Measurements from ENCODE around the gene LHX4. TPM values are rescaled to one million over a fixed set of nuclear protein-coding genes. Genes with fewer than 3 reads are reported as not detected.

Gene LHX4
- total RNA-seq, 2 experiments from 2014 or later, result not detected

GRCh38 chr1:180271272-180272255, 41.5 kb downstream of the LHX4 start:
- H3K4me3 Mint-ChIP-seq, result no peak overlapping the region
- H3K9me3 Mint-ChIP-seq, result no peaks in the 10 kb centered on the region
- DNase-seq, result no peak
- H3K27ac Mint-ChIP-seq, result no peak overlapping the region
- H3K27me3 Mint-ChIP-seq, result no peaks in the 10 kb centered on the region
- POLR2A ChIA-PET, result no interaction called here
- H3K36me3 Mint-ChIP-seq (ENCODE audit: low read depth), result peaks cover 4% of the 10 kb centered on the region
- CTCF ChIA-PET, result interaction anchor here (1.0 kb wide), 1 partner anchor 14 kb away, joined by 4 read pairs; no protein-coding TSS in a partner anchor
- no peaks in the 10 kb centered on the region for H3K4me1 Mint-ChIP-seq

GRCh38 chr1:180272395-180272794, 42.3 kb downstream of the LHX4 start:
- CTCF ChIA-PET, result no interaction called here
- H3K27ac Mint-ChIP-seq, result no peak overlapping the region
- H3K4me3 Mint-ChIP-seq, result no peak overlapping the region

GRCh38 chr1:180273066-180273465, 43.0 kb downstream of the LHX4 start:
- POLR2A ChIA-PET, result interaction anchor here (0.6 kb wide), 1 partner anchor 48 kb away, joined by 3 read pairs; no protein-coding TSS in a partner anchor
- DNase-seq, result no peak
- Mint-ChIP-seq H3K27ac (no peak overlapping the region), H3K4me1 (no peaks in the 10 kb centered on the region), H3K36me3 (ENCODE audit: low read depth) (peaks cover 6% of the 10 kb centered on the region), H3K9me3 (no peaks in the 10 kb centered on the region), H3K4me3 (no peak overlapping the region), H3K27me3 (no peaks in the 10 kb centered on the region)
- CTCF ChIA-PET, result interaction anchor here (1.6 kb wide), 1 partner anchor 13 kb away, joined by 3 read pairs; no protein-coding TSS in a partner anchor

More at GRCh38 chr1:180272395-180272794, 42.3 kb downstream of the LHX4 start:
- peaks cover 4% of the 10 kb centered on the region for H3K36me3 Mint-ChIP-seq (ENCODE audit: low read depth)
- H3K27me3 Mint-ChIP-seq, result no peaks in the 10 kb centered on the region
- POLR2A ChIA-PET, result no interaction called here
- H3K9me3 Mint-ChIP-seq, result no peaks in the 10 kb centered on the region
- no peaks in the 10 kb centered on the region for H3K4me1 Mint-ChIP-seq
- no peak for DNase-seq

GRCh38 chr1:180274221-180274620, 44.2 kb downstream of the LHX4 start:
- H3K27me3 Mint-ChIP-seq, result no peaks in the 10 kb centered on the region
- CTCF ChIA-PET, result interaction anchor here (1.6 kb wide), 1 partner anchor 14 kb away, joined by 3 read pairs; no protein-coding TSS in a partner anchor
- no peak overlapping the region for H3K4me3 Mint-ChIP-seq
- POLR2A ChIA-PET, result no interaction called here
- DNase-seq, result no peak
- H3K9me3 Mint-ChIP-seq, result no peaks in the 10 kb centered on the region
- H3K27ac Mint-ChIP-seq, result no peak overlapping the region
- H3K36me3 Mint-ChIP-seq (ENCODE audit: low read depth), result peaks cover 6% of the 10 kb centered on the region
- H3K4me1 Mint-ChIP-seq, result no peaks in the 10 kb centered on the region

GRCh38 chr1:180275726-180276125, 45.7 kb downstream of the LHX4 start:
- ChIA-PET POLR2A (no interaction called here), CTCF (no interaction called here)
- Mint-ChIP-seq H3K36me3 (ENCODE audit: low read depth) (peaks cover 6% of the 10 kb centered on the region), H3K4me1 (no peaks in the 10 kb centered on the region), H3K4me3 (no peak overlapping the region), H3K27me3 (no peaks in the 10 kb centered on the region), H3K27ac (no peak overlapping the region), H3K9me3 (no peaks in the 10 kb centered on the region)
- DNase-seq, result no peak

- ChIA-PET POLR2A (no interaction called here), CTCF (no interaction called here)
- Mint-ChIP-seq H3K4me3 (no peak overlapping the region), H3K27me3 (no peaks in the 10 kb centered on the region), H3K9me3 (no peaks in the 10 kb centered on the region), H3K4me1 (no peaks in the 10 kb centered on the region), H3K27ac (no peak overlapping the region), H3K36me3 (ENCODE audit: low read depth) (peaks cover 6% of the 10 kb centered on the region)
- DNase-seq, result no peak
These were observed 47.6 kb downstream of the LHX4 start for GRCh38 chr1:180277476-180278193.

- CTCF ChIA-PET, result interaction anchor here (2.0 kb wide), 1 partner anchor 25 kb away, joined by 4 read pairs; no protein-coding TSS in a partner anchor
- peaks cover 6% of the 10 kb centered on the region for H3K36me3 Mint-ChIP-seq (ENCODE audit: low read depth)
These were observed 48.1 kb downstream of the LHX4 start for GRCh38 chr1:180278194-180278515.

GRCh38 chr1:180278596-180279395, 48.7 kb downstream of the LHX4 start:
- POLR2A ChIA-PET, result no interaction called here
- H3K27me3 Mint-ChIP-seq, result no peaks in the 10 kb centered on the region
- no peaks in the 10 kb centered on the region for H3K4me1 Mint-ChIP-seq
- peaks cover 8% of the 10 kb centered on the region for H3K36me3 Mint-ChIP-seq (ENCODE audit: low read depth)
- no peak overlapping the region for H3K4me3 Mint-ChIP-seq
- H3K27ac Mint-ChIP-seq, result no peak overlapping the region
- CTCF ChIA-PET, result interaction anchor here (2.0 kb wide), 1 partner anchor 26 kb away, joined by 4 read pairs; no protein-coding TSS in a partner anchor
- no peak for DNase-seq
- H3K9me3 Mint-ChIP-seq, result no peaks in the 10 kb centered on the region

More at GRCh38 chr1:180278194-180278515, 48.1 kb downstream of the LHX4 start:
- no peak for DNase-seq
- Mint-ChIP-seq H3K27ac (no peak overlapping the region), H3K4me3 (no peak overlapping the region), H3K9me3 (no peaks in the 10 kb centered on the region), H3K4me1 (no peaks in the 10 kb centered on the region), H3K27me3 (no peaks in the 10 kb centered on the region)
- POLR2A ChIA-PET, result no interaction called here

- H3K36me3 Mint-ChIP-seq (ENCODE audit: low read depth), result peaks cover 8% of the 10 kb centered on the region
- H3K27ac Mint-ChIP-seq, result no peak overlapping the region
- CTCF ChIA-PET, result interaction anchor here (2.0 kb wide), 1 partner anchor 27 kb away, joined by 4 read pairs; no protein-coding TSS in a partner anchor
- H3K4me3 Mint-ChIP-seq, result no peak overlapping the region
- no peak for DNase-seq
- H3K9me3 Mint-ChIP-seq, result no peaks in the 10 kb centered on the region
- POLR2A ChIA-PET, result no interaction called here
- no peaks in the 10 kb centered on the region for H3K4me1 Mint-ChIP-seq
- H3K27me3 Mint-ChIP-seq, result no peaks in the 10 kb centered on the region
These were observed 49.6 kb downstream of the LHX4 start for GRCh38 chr1:180279651-180280050.

GRCh38 chr1:180280617-180281016, 50.6 kb downstream of the LHX4 start:
- no peaks in the 10 kb centered on the region for H3K9me3 Mint-ChIP-seq
- CTCF ChIA-PET, result no interaction called here
- H3K4me1 Mint-ChIP-seq, result no peaks in the 10 kb centered on the region
- H3K27me3 Mint-ChIP-seq, result no peaks in the 10 kb centered on the region
- H3K27ac Mint-ChIP-seq, result no peak overlapping the region
- no peak for DNase-seq
- POLR2A ChIA-PET, result no interaction called here
- peaks cover 4% of the 10 kb centered on the region for H3K36me3 Mint-ChIP-seq (ENCODE audit: low read depth)
- no peak overlapping the region for H3K4me3 Mint-ChIP-seq

GRCh38 chr1:180281490-180281889, 51.4 kb downstream of the LHX4 start:
- Mint-ChIP-seq H3K27ac (no peak overlapping the region), H3K4me3 (no peak overlapping the region), H3K9me3 (no peaks in the 10 kb centered on the region), H3K36me3 (ENCODE audit: low read depth) (peaks cover 4% of the 10 kb centered on the region), H3K4me1 (no peaks in the 10 kb centered on the region), H3K27me3 (no peaks in the 10 kb centered on the region)
- ChIA-PET POLR2A (no interaction called here), CTCF (no interaction called here)
- DNase-seq, result no peak

GRCh38 chr1:180282401-180283044, 52.5 kb downstream of the LHX4 start:
- Mint-ChIP-seq H3K36me3 (ENCODE audit: low read depth) (peaks cover 4% of the 10 kb centered on the region), H3K4me1 (no peaks in the 10 kb centered on the region), H3K27me3 (no peaks in the 10 kb centered on the region), H3K9me3 (no peaks in the 10 kb centered on the region), H3K27ac (no peak overlapping the region), H3K4me3 (no peak overlapping the region)
- DNase-seq, result no peak
- POLR2A ChIA-PET, result no interaction called here
- CTCF ChIA-PET, result no interaction called here

Measured in activated CD4-positive, alpha-beta memory T cell treated with anti-CD3 and anti-CD28 coated beads, Interleukin-2, amount 10 ng/mL, durations not matched to agents 7 days and 5 days (primary cell).